Panc1 (cell line): Measurements from ENCODE around the gene DIDO1. TPM values are rescaled to one million over a fixed set of nuclear protein-coding genes. Genes with fewer than 3 reads are reported as not detected.

Experiments used
- ATAC-seq: fragments of 200-7000 bp; cut with Tn5 transposase; 2 replicates; pipeline ENCODE4 v1.9.1; 2020; ENCODE audit warnings: mild to moderate bottlenecking, moderate library complexity
- BruUV-seq: library from RNA; stranded (reverse); fragments of 400-500 nt; replicated peaks from 2 replicates; lab custom pipeline; 2021; lab: Mats Ljungman, UMichigan
- CTCF ChIA-PET: fragments of 300-600 bp; sonication (Branson Sonifier 250); formaldehyde crosslinking; loops from one replicate; lab custom pipeline; 2022; ENCODE audit warnings: antibody characterized with exemption; lab: Charles Lee
- POLR2A ChIA-PET: fragments of 300-600 bp; sonication (Branson Sonifier 250); formaldehyde crosslinking; loops from one replicate; lab custom pipeline; 2022; ENCODE audit warnings: antibody characterized with exemption; lab: Charles Lee
- DNase-seq: peaks from one replicate; pipeline ENCODE4 v3.0.0-alpha.2; 2010; ENCODE audit warnings: low read depth, low spot score
- H3K27ac ChIP-seq: 2 replicates; pipeline ENCODE4 v1.5.1; 2011; ENCODE audit warnings: mild to moderate bottlenecking, low read length, inconsistent platforms
- H3K27me3 ChIP-seq: fragments of 200-500 bp; sonication (Bioruptor generic); 2 replicates; pipeline ENCODE4 v1.6.0; 2014; ENCODE audit warnings: low read length, inconsistent platforms; ENCODE audit not compliant: control insufficient read depth, insufficient read depth
- H3K36me3 ChIP-seq: fragments of 200-500 bp; sonication (Bioruptor generic); 2 replicates; pipeline ENCODE4 v1.5.1; 2014; ENCODE audit warnings: inconsistent platforms, mild to moderate bottlenecking, low read length, moderate library complexity; ENCODE audit not compliant: control insufficient read depth, insufficient read depth
- H3K4me1 ChIP-seq: 2 replicates; pipeline ENCODE4 v1.5.1; 2011; ENCODE audit warnings: inconsistent platforms, mild to moderate bottlenecking, low read length, moderate library complexity; ENCODE audit not compliant: control insufficient read depth, insufficient read depth
- H3K4me3 ChIP-seq, 2 experiments: 2 replicates each; pipeline ENCODE4 v1.5.1; 2011 to 2012; ENCODE audit warnings: low read depth in 2 of 2, low read length in 2 of 2, mild to moderate bottlenecking in 2 of 2, inconsistent platforms in 1 of 2, moderate library complexity in 1 of 2
- H3K9me3 ChIP-seq: fragments of 200-500 bp; sonication (Bioruptor generic); 2 replicates; pipeline ENCODE4 v1.5.1; 2014; ENCODE audit warnings: low read depth, mild to moderate bottlenecking, inconsistent platforms, low read length, moderate library complexity; ENCODE audit not compliant: control insufficient read depth, insufficient read depth
- POLR2AphosphoS5 ChIP-seq: IDR thresholded peaks from 2 replicates; pipeline ENCODE4 v1.6.1; 2012; ENCODE audit warnings: mild to moderate bottlenecking, low read depth, low read length, moderate library complexity
- SIN3A ChIP-seq: IDR thresholded peaks from 2 replicates; pipeline ENCODE4 v1.6.1; 2012; ENCODE audit warnings: low read depth, mild to moderate bottlenecking, low read length, moderate library complexity, borderline replicate concordance; ENCODE audit not compliant: insufficient read depth
- TCF7L2 ChIP-seq: IDR thresholded peaks from 2 replicates; pipeline ENCODE4 v1.6.1; 2011; ENCODE audit warnings: mild to moderate bottlenecking, low read depth, low read length, inconsistent platforms
- in situ Hi-C: cut with HindIII; loops from 2 replicates; pipeline ENCODE4 v1.10.0; 2016; ENCODE audit warnings: low sequenced_read_pairs, low pct_unique_long_range_greater_than_20kb
- intact Hi-C: fragments of 100-400 bp; cut with micrococcal nuclease; formaldehyde crosslinking; loops from one replicate; pipeline ENCODE4 v1.10.0; 2022; ENCODE audit not compliant: unreplicated experiment
- total RNA-seq: library from RNA; stranded (reverse); gene quantifications from one replicate; pipeline ENCODE4 v1.2.1, GENCODE V29; 2021; ENCODE audit not compliant: unreplicated experiment
- TF ChIP-seq, protein P1 (sequence below), 2 experiments: IDR thresholded peaks; 2 replicates each; pipeline ENCODE4 v1.6.1; 2011 to 2012; ENCODE audit warnings: low read depth in 2 of 2, control low read depth in 1 of 2, low read length in 1 of 2, mild to moderate bottlenecking in 1 of 2, moderate library complexity in 1 of 2; ENCODE audit not compliant: insufficient read depth in 1 of 2
- TF ChIP-seq, protein P2 (sequence below): fragments of 450-650 bp; IDR thresholded peaks from 2 replicates; pipeline ENCODE4 v1.5.1; 2017; ENCODE audit warnings: mild to moderate bottlenecking

Gene DIDO1
- total RNA-seq, 1 experiment from 2014 or later = 57.3 TPM

- H3K9me3 ChIP-seq = no peaks in the 10 kb centered on the region
- in situ Hi-C loops (no loop called here), intact Hi-C loops (no loop called here)
- H3K4me1 ChIP-seq = peaks cover 7% of the 10 kb centered on the region
- no peaks in the 10 kb centered on the region for H3K27me3 ChIP-seq
- no peak overlapping the region for H3K27ac ChIP-seq
- ChIA-PET POLR2A (no interaction called here), CTCF (interaction anchor here (1.2 kb wide), 1 partner anchor 13 kb away, joined by 3 read pairs; no protein-coding TSS in a partner anchor)
- ATAC-seq (peak; percentile 28; the same call in 1 of the 2 replicates), DNase-seq (no peak)
- TF ChIP-seq POLR2AphosphoS5 (no peak), TCF7L2 (no peak), SIN3A (no peak)
- TF ChIP-seq, protein P1, sequence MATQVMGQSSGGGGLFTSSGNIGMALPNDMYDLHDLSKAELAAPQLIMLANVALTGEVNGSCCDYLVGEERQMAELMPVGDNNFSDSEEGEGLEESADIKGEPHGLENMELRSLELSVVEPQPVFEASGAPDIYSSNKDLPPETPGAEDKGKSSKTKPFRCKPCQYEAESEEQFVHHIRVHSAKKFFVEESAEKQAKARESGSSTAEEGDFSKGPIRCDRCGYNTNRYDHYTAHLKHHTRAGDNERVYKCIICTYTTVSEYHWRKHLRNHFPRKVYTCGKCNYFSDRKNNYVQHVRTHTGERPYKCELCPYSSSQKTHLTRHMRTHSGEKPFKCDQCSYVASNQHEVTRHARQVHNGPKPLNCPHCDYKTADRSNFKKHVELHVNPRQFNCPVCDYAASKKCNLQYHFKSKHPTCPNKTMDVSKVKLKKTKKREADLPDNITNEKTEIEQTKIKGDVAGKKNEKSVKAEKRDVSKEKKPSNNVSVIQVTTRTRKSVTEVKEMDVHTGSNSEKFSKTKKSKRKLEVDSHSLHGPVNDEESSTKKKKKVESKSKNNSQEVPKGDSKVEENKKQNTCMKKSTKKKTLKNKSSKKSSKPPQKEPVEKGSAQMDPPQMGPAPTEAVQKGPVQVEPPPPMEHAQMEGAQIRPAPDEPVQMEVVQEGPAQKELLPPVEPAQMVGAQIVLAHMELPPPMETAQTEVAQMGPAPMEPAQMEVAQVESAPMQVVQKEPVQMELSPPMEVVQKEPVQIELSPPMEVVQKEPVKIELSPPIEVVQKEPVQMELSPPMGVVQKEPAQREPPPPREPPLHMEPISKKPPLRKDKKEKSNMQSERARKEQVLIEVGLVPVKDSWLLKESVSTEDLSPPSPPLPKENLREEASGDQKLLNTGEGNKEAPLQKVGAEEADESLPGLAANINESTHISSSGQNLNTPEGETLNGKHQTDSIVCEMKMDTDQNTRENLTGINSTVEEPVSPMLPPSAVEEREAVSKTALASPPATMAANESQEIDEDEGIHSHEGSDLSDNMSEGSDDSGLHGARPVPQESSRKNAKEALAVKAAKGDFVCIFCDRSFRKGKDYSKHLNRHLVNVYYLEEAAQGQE (IDR thresholded peaks at IDR 0.05; ENCODE audit: insufficient read depth in 1 of 2, low read depth in 2 of 2, low read length in 1 of 2) = no peak
- TF ChIP-seq, protein P2, sequence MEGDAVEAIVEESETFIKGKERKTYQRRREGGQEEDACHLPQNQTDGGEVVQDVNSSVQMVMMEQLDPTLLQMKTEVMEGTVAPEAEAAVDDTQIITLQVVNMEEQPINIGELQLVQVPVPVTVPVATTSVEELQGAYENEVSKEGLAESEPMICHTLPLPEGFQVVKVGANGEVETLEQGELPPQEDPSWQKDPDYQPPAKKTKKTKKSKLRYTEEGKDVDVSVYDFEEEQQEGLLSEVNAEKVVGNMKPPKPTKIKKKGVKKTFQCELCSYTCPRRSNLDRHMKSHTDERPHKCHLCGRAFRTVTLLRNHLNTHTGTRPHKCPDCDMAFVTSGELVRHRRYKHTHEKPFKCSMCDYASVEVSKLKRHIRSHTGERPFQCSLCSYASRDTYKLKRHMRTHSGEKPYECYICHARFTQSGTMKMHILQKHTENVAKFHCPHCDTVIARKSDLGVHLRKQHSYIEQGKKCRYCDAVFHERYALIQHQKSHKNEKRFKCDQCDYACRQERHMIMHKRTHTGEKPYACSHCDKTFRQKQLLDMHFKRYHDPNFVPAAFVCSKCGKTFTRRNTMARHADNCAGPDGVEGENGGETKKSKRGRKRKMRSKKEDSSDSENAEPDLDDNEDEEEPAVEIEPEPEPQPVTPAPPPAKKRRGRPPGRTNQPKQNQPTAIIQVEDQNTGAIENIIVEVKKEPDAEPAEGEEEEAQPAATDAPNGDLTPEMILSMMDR = no peak
- BruUV-seq = no TSS peak
- no peak overlapping the region for H3K4me3 ChIP-seq
- peaks cover 15% of the 10 kb centered on the region for H3K36me3 ChIP-seq
These were observed 38.5 kb downstream of the DIDO1 start for GRCh38 chr20:62887860-62888239.

- TF ChIP-seq SIN3A (no peak), POLR2AphosphoS5 (no peak), TCF7L2 (no peak)
- TF ChIP-seq, protein P2 = no peak
- TF ChIP-seq, protein P1 (IDR thresholded peaks at IDR 0.05; ENCODE audit: insufficient read depth in 1 of 2, low read depth in 2 of 2, low read length in 1 of 2) = no peak
- in situ Hi-C loops = no loop called here
- H3K4me3 ChIP-seq = no peak overlapping the region
- ATAC-seq (peak; percentile 28), DNase-seq (no peak)
- H3K4me1 ChIP-seq = peaks cover 7% of the 10 kb centered on the region
- H3K27me3 ChIP-seq = no peaks in the 10 kb centered on the region
- intact Hi-C loops = no loop called here
- H3K27ac ChIP-seq = no peak overlapping the region
- peaks cover 12% of the 10 kb centered on the region for H3K36me3 ChIP-seq
- POLR2A ChIA-PET = no interaction called here
- no peaks in the 10 kb centered on the region for H3K9me3 ChIP-seq
- BruUV-seq = no TSS peak
- CTCF ChIA-PET = interaction anchor here (1.2 kb wide), 1 partner anchor 12 kb away, joined by 3 read pairs; no protein-coding TSS in a partner anchor
These were observed 39.0 kb downstream of the DIDO1 start for GRCh38 chr20:62887152-62887859.
